HG02852 (cell line): ENCODE results near the gene IRAK3.

ENCODE experiments used
- ATAC-seq: cut with Tn5 transposase; IDR thresholded peaks from one replicate; pipeline ENCODE4 v1.9.1; 2021; ENCODE audit warnings: mild to moderate bottlenecking, moderate library complexity; ENCODE audit not compliant: unreplicated experiment

IRAK3 gene

DNA sequence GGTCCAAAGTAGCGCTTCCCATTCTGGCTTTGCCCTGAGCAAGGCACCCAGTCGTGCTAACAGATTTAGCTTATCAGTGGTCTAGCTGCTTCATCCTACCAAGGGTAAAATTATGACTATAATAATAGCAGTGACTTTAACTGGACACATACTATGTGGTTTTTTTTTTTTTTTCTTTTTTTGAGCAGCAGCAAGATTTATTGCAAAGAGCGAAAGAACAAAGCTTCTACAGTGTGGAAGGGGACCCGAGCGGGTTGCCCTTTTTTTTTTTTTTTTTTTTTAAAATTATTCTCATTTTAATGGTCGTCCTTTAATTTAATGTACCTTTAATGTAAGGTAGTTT, 113.8 kb downstream of the IRAK3 start:
- ATAC-seq: no peak

DNA sequence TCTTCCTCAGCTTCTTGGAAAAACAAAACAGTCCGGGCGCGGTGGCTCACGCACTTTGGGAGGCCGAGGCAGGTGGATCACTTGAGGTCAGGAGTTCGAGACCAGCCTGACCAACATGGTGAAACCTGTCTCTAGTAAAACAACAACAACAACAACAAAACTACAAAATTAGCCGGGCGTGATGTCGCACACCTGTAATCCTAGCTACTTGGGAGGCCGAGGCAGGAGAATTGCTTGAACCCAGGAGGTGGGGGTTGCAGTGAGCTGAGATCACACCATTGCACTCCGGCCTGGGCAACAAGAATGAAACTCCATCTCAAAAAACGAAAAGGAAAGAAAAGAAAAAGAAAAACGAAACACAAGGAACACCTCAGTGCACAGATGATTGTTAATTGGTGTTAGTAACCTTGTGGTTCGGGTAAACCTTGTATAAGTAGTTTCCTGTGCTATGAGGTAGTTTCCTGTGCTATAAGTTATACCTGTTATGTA, 114.3 kb downstream of the IRAK3 start:
- peak; percentile 42 for ATAC-seq
